GM21390 (cell line): Measurements from ENCODE around the gene SEC31B.

Source experiments
- ATAC-seq: cut with Tn5 transposase; IDR thresholded peaks from one replicate; pipeline ENCODE4 v1.9.1; 2021; ENCODE audit not compliant: unreplicated experiment

Gene SEC31B

DNA sequence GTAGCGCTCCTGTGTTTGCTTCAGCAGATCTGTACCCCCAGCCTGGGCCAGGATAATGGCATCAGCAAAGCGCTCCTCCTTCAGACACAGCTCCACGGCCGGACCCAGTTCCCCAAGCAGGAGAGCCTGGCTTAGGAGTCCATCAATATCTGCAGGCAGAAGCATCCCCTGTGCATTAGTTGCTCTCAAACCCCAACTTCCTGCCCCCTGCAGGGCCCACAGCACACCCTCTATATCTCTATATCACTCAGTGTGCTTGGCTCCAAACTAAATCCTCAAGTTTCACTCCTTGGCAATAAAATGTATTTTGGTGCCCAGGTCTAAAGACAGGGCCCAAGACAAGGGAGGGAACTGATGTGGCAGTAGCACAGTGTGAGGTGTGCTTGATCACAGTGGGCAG lies 21.6 kb downstream of the SEC31B start:
- no peak for ATAC-seq

DNA sequence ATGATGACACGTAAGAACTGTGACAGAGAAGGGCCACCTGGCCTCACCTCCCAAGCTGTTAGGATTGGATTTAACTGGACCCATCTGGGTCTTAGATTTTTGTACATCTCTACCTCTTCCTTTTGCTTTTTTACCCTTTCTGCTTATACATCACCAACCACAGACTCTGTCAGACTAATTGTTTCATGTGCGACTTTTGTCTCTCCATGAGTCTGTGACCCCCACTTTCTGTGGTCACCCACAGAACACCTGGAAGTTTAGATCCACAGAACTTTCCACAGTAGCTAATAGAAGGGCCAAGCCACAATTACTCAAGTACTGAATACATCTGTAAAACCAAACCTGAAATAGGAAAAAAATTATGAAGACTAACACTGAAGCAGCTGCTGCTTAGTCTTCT lies 23.1 kb downstream of the SEC31B start:
- ATAC-seq, result no peak

DNA sequence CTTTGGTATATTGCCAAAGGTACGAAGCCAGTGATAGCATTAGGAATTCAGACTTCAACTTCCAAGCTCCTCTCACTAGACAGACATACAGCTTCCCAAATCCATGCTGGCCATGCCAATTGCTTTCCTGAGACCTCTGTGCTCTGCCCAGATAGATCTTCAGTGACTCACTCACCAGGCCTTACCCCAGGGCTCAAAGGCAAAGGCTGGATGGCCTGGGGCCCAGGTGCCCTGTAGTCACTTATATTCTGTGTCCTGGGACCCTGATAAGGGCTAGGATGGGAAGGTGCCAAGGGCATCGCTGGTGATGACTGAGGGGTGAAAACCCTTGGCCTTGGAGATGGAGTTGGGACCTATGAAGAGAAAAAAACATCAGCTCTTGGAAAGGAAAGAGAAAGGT lies 29.1 kb downstream of the SEC31B start:
- ATAC-seq, result no peak

DNA sequence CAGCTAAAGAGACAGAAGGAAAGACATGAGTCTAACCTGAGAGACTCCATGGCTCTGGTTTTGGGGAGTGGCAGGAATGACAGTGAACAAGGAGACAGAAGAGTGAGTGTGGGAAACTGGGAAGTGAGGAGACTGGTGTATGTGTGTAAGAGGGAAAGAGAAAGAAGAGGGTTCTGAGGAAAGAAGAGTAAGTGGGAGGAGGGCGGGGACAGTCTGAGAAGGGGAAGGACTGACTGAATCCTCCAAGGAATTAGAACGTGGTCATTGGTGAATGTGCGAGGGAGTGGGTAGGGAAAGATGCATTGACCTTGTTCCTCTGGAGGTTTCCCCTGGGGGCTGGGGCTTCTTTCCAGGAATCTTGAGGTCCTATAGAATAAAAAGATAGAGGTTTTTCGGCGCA lies 30.3 kb downstream of the SEC31B start:
- ATAC-seq, result no peak

DNA sequence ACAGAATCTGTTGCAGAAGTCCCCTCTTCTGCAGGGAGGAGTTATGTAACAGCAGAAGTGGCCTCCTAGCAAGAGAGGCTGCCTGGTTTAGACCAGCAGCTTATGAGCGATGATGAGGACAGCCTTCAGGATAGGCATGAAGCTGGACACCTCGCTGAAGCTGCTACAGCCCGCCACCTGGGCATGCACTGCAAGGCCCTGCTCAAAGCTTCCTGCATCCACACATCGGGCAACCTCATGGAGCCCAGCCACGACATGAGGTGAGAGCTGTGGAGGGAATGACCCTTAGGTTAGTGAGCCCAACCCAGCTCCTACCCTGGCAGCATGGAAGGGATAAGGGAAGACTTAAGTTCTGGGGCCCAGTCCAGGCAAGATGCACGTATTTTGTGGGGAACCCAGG lies 32.1 kb downstream of the SEC31B start:
- no peak for ATAC-seq

DNA sequence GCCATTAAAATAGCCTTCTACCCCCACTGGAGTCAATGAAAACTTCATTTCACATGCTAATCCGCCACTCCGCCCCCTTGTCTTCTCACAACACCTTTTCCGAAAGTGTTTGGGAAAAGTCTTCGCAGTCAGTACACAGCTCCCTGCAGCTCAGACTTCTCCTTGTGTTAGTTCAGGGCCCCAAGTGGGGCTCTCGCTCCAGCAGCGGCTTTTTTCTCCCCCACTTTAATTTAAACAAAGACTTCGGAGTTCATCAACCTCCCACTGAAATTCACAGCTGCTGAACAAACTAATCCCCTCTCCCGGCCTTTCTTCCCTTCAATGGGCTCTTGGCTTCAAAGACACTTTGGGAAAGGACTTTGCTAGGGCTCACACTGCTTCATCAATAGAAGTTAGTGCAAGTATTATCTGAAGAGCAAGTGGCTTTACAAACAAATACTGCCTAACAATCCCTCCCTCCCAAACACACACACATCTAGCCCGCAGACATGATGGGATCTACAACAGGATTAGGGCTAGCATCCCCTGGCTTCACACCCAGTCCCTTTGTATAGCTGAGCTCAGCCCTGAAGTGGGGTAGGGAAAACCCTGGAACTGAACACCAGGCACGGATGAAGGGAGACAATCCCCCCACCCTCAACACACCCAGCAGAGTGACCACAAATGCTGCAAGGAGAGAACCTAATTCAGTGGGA lies 33.7 kb downstream of the SEC31B start:
- no peak for ATAC-seq

DNA sequence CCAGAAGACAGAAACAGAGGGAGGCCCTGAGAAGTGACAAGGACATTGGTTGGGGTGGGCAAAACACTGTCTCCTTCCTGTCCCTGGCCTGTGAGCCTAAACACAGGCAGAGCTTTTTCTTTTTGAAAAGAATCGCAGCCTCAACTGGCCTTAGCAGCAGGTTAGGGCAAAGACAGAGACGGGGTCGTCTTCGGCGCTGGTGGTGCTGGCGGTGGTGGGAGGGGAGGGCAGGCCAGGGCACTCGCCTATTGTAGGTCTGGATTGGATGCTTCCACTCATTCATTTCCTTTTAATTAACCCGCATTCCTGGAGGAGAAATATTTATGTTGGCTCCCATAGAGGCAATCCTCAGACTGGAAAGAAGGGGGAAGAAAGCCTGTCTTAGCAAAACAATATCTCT lies 34.3 kb downstream of the SEC31B start:
- ATAC-seq, result no peak

DNA sequence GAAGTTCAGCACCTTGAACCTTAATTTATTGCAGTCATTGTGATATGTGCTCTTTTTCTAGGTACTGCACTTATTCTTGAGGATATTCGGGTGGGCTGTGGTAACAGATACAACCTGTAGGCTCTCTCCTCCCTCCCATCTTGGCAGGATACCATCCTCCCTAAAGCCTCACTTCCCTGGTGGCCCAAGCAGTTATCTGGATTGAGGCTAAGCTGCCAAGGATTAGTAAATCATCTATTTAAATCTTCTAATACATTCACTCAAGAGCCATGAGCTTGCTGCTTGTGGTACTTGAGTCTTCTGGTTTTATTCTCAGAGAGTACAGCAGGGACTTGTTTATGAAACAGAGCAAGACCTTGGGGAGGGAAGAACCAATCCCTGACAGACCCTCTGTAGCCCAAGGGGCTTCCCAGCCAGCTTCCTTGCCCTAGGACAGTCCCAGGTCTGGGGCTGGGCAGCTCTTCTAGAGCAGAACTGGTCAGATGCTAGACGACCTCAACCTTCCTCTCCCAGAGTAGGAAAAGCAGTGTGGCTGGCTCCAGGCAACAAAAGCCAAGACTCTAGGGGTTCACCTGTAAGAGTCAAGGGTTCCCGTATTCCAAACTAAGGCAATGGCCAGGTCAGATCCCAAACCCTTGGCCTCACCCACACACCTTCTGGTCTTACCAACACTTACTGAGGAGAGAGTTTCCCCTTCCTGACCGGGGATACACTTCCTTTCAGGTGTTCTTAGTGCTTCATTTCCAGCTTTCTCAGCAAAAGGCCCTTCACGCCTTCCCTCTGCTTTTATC lies 35.6 kb downstream of the SEC31B start:
- ATAC-seq, result no peak

DNA sequence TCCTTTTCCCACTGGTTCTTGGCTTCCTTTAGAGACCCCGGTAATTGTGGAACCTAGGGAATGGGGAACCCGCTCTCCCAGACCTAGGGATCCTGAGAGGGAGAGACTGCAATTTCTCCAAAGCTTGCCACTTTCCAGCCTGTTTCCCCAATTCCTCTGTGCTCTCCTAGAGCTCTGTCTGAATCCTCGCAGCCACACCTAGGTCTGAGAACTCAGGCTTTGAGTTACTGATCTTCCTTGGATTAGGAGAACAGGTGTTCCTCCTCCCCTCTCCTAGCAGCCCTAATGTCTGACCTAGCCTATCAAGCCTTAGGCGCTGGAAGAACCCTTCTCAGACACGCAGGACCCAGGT lies 36.9 kb downstream of the SEC31B start:
- ATAC-seq, result no peak

DNA sequence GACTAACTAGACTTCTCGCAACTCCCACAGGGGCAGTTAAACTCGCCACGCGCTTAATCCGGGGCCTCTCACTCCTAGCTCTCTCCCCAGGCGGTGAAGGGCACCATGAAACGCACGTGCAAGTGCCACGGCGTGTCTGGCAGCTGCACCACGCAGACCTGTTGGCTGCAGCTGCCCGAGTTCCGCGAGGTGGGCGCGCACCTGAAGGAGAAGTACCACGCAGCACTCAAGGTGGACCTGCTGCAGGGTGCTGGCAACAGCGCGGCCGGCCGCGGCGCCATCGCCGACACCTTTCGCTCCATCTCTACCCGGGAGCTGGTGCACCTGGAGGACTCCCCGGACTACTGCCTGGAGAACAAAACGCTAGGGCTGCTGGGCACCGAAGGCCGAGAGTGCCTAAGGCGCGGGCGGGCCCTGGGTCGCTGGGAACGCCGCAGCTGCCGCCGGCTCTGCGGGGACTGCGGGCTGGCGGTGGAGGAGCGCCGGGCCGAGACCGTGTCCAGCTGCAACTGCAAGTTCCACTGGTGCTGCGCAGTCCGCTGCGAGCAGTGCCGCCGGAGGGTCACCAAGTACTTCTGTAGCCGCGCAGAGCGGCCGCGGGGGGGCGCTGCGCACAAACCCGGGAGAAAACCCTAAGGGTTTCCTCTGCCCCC lies 37.4 kb downstream of the SEC31B start:
- ATAC-seq, result peak; percentile 42

DNA sequence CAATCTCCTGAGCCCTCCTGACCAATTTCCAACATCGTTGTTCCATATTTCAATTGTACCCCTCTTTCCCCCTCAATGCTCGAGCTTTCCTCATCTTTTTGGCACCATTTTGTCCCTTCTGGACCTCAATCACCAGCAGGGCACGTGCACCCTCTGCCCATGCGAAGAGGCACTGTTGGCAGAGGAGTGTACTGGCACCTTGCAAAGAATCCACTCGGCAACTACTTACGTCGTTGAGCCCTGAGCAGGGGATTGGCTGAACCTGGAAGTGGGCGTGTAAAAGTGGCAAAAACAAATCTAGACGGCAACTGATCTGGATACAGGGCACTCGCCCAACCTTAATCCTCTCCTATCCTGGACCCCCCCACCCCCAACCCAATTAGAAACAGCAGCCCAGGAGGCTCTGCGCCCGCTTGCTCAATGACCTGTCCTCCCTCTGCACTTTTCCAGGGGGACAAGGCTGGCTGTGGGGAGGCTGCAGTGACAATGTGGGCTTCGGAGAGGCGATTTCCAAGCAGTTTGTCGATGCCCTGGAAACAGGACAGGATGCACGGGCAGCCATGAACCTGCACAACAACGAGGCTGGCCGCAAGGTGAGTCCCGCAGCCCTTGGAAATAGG lies 38.1 kb downstream of the SEC31B start:
- ATAC-seq, result peak; percentile 97

DNA sequence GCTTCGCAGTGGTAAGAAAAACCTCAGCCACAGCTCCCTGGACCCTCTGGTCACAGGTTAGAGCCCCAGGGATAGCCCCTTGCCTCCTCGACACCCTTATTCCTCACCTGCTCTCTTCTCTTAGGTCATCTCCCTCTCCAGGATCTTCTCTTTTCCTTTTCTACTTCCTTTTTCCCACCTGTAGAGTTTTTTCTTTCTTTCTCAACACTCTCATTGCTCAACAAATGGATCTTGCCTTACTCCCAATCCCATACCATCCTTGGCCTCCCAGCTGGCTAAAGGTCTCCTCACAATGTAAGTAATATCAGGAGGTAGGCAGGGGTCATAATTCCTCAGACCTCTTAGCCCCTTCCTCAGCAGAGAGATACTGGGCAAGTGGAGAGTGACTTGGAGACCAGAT lies 39.7 kb downstream of the SEC31B start:
- no peak for ATAC-seq

DNA sequence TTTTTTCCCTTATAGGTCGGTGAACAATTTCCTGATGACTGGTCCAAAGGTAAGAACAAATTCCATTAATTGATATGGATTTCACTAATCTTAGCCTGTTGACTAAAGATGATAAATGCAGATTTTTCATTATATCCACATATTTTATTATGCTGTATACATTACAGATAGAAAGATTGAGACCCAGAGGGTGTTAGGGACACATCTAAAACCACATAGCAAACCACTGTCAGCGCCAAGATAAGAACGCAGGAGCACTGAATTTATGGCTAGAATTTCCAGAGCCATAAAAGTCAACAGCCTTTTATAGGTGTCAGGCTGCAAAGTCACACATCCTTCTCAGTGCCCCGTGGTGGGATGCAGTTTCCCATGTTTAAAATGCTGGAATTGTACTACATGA lies 40.6 kb downstream of the SEC31B start:
- no peak for ATAC-seq

DNA sequence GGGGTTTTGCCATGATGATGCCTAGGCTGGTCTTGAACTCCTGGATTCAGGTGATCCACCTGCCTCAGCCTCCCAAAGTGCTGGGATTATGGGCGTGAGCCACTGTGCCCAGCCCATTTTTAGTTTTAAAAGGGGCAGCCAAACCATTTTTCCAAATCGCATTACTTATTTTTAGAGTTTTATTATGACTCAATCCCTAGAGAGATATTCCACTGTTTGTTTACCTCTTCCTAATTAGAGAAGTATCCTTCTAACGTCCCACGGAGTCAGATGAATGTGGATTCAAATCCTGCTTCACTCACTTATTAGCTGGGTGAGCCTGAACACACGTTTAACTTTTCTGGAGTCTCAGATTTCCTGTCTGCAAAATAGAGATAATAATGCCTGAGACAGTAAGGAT lies 41.7 kb downstream of the SEC31B start:
- no peak for ATAC-seq

DNA sequence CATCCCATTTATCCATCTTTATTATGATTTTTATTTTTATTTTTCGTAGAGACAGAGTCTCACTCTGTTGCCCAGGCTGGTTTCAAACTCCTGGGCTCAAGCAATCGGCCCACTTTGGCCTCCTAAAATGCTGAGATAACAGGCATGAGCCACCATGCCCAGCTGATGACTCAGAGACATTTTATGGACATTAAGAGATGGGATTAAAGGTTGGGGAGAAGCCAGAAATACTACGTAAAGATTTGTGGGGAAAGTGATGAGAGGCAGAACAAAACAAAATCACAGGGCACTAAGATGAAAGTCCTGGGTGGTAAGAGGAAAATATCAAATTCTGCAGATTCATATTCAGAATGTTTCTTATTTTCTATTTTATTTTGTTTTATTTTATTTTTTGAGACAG lies 49.3 kb downstream of the SEC31B start:
- no peak for ATAC-seq

DNA sequence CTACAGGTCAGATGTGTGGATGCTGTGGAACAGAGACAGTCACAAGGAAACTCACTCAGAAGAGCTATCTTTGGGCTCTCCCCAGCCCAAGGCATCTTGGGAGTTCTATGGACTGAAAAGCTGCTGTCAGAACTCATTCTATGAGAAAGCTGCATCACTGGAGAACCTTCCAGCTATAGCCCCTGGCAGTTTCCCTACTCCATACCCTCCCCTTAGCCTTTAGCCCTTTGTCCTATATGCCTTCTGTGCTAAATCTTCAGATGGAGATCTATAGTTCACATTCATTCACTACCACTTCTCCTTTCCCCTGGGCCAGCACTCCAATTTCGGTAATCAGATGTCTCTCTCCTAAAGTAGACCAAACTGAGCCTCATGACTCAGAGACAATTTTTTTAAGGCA lies 49.9 kb downstream of the SEC31B start:
- no peak for ATAC-seq

DNA sequence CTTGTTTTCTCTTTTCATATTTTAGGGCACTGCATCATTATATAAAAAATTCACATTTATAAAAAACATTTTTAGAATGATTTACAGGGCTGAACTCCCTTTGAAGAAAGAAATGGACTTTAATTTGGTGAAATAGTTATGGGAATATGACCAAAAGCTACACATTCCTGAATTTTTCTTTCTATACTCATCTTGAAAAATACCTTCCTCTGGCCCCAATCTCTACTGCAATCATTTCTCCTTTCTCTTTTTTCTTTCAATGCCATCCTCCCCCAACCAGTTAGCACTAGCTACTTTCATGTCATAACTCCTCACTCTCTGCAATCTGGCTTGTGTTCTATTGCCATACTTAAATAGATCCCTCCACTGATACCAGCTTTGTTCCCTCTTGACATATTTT lies 50.7 kb downstream of the SEC31B start:
- ATAC-seq, result no peak

DNA sequence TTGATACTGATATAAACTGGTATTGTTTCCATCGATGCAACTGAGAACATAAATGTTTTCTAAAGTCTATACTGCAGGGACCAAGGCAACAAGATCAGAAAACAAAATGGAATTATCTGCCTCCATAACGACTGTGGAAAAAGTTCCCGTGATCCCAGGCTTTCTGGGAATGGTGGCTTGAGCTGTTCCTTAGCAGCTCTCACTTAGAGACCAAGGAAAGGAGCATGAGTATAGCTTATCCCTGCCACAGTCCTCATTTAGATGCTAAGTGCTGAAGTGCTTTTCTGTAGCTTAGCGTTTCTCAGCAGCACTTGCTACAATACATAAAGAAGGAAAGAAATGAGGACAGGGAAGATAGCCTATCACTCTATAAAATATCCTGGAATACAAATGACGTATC lies 51.3 kb downstream of the SEC31B start:
- no peak for ATAC-seq

DNA sequence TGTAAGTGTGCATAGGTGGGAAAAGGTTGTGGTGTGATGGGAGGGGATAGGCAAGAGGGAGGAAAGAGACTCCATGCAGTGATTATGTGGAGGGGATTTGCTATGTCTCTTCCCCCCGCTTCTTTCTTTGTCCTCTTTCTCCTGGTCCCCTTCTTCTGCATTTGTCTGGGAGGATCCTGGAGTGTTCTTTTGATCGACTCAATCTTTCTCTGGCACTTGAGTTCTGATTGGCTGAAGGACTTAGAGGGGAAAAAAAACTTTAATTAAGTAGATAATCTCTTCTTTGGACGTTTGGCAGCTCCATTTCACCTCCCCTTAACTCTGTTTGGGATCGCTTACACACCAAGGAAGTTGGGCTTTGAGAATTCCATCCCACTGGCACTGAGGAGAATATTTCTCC lies 57.0 kb downstream of the SEC31B start, which contains the start of gene WNT8B:
Gene WNT8B, plus strand, starts transcription at position 301 of the 400 bp plus-strand sequence. CDS start 160 bp downstream, outside the sequence.
- ATAC-seq, result no peak

DNA sequence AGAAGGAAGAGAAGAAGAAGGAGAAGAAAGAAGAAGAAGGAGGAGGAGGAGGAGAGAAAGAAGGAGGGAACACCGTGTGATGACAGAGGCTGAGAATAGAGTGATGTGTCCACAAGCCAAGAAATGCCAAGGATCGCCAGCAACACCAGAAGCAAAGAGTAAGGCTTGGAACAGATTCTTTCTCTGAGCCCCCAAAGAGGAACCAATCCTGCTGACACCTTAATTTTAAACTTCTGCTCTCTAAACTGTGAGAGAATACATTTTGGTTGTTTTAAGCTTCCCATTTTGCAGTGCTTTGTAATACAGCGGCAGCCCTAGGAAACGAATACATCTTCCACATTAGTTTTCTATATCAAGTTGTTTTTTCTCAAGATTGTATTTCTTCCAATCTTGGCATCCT lies 70.7 kb downstream of the SEC31B start:
- no peak for ATAC-seq

DNA sequence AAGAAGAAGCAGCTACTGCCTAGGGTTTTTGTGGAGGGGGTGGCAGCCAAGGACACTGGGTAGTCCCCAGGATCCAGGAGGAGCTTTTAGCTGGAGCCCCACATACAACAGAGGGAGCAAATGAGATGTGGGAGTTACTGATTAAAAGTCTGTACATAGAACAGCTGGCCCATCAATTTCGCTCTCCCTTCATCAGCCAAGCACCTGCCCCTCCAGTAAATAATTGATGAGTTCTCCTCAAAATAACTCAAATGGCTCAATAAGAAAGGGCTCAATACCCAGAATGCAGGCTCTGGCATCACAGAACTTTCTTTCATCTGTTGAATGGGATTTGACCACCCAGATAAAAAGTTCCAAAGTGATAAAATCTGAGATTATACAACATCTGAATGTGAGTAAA lies 72.0 kb downstream of the SEC31B start:
- no peak for ATAC-seq
